Stimulated activated CD8-positive, alpha-beta memory T cell treated with anti-CD3 and anti-CD28 coated beads, Interleukin-4, amount 100 ng/mL, for 48 hours (primary cell): Measurements from ENCODE around the gene KCNIP1.

Experiments
- DNase-seq: peaks from one replicate; pipeline ENCODE4 v3.0.0-alpha.2; 2020

KCNIP1 gene

DNA sequence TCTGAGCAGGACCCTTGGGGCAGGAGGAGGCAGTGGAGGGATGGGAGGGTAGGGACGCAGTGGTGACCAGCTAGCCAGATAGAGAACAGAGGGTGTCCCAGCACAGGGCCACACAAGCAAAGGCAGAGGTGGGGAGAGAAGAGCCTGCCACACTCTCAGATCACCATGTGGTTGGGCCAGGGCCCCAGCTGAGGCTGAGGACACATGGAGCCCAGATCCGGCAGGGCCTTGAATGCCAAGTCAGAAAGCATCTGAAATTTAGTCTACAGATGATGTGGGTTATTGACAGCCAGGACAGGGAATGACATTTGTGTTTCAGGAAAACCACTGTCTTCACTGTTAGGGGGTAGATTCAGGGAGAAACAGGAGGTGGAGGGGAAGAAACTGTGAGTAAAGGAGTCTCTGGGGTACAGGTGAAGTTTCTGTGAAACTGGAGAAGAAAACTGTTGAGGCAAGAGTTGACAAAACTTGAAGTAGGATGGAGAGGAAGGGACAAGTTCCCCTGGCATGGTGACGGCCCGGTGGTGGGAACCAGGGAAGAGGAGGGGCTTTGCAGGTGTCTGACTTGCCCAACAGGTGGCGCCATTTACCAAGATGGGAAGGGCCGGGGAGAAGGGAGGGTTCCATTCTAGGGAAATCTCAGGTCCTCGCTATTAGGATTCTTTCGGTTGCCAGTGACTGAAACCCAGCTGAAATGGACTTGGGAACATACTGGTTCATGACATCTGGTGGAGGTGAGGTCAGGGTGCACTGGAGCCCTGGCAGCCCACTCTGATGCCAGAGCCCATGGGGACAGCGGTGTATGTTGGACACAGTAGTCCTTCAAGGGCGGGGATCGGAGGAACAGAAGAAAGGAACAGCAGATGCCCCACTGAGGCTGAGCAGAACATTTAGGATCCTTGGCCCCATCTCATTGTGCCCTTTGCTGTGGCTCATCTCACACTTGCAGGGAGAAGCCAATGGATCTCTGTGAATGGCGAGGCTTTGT, 100.1 kb downstream of the KCNIP1 start:
- peak; percentile 81 for DNase-seq

DNA sequence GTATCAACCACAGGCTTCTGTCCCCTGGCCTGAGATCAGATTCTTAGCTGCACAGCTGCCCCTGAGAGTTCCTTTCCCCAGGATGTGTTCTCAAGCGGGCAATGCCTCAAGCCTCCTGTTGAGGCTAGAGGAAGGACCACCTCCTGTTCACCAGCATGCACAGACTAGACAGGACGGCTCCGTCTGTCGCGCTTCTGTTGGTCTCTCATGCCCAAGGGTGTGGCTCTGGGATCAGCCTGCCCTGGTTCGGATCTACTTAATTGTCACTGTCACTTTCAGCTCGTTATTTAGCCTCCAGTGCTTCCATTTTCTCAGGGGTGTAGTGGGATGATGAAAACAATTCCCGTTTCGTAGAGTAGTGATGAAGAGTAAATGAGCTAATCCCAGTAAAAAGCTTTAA, 103.1 kb downstream of the KCNIP1 start:
- DNase-seq, result no peak

DNA sequence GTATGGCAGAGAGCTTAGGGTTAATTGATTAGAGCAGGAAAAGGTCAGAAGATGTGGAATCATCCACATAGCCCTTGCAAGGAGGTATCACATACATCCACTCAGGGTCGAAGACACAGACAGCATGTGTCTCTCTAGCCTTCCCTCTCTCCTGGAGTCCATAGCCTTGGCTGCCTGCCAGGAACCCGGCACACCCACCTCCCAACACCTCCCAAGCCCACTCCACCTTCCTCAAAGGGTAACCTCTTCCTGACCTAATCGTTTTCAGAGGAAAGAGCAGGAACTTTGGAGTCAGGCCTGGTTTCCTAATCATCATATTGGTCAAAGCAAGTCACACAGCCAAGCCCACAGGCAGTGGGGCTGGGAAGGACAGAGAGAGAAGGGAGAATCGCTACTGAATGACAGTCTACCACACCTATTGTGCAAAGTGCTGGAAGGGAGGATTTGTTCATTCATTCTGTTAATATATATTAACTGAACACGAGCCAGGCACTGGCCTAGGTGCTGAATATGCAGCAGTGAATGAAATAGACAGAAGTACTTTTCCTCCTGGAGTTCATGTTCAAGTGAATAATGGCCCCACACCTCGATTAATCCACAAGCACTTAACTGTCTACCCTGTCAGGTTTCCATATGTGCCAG, 107.8 kb downstream of the KCNIP1 start:
- no peak for DNase-seq

DNA sequence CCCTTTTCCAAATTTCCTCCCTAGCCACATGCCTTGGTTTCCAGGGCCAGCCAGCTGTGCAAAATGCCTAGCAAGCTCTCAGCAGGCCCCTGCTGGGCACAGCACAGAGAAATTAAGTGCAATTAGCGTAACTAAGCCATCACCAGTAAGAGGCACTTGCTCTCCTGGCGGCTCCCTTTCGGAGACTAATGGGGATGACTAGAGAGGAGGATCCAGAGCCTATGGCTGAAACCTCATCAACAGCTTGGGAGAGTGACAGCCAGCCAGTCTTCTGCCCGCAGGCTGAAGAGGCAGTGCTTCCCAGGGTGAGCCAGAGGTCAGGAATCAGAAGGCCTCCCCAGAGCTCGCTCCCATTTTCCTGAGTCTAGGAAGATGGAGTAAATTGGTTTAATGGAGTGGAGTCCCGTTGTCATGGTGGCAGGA, 108.4 kb downstream of the KCNIP1 start:
- no peak for DNase-seq

DNA sequence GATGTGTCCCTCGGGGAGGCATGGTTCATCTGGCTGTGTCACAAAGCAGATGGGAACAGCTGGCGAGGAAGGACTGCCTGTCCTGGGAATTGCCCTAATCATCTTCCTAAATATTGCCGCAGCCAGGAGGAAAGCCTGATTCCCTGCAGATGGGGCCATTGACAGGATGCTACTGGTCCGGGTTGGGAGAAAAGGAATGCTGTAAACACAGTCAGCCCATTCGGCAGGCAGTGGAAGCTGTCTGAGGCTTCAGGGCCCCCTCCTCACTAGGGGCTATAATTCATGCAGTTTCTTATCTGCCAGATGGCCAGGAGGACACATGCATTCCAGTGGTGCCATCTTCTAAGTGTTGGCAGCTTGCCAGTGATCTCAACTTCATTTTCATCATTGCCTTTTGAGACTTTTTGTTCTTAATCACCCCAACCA, 110.3 kb downstream of the KCNIP1 start:
- no peak for DNase-seq

DNA sequence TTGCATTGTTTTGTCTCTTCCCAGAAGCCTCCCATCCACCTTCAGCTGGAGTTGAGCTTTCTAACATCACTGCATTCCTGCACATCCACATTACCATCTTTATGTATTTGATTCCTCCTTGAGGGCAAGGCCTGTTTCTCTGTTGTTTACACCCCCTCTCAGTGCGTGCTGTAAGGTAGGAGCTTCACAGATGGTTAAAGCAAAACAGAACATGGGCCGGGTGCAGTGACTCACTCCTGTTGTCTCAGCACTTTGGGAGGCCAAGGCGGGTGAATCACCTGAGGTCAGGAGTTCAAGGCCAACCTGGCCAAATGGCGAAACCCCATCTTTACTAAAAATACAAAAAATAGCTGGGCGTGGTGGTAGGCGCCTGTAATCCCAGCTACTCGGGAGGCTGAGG, 110.9 kb downstream of the KCNIP1 start:
- no peak for DNase-seq

DNA sequence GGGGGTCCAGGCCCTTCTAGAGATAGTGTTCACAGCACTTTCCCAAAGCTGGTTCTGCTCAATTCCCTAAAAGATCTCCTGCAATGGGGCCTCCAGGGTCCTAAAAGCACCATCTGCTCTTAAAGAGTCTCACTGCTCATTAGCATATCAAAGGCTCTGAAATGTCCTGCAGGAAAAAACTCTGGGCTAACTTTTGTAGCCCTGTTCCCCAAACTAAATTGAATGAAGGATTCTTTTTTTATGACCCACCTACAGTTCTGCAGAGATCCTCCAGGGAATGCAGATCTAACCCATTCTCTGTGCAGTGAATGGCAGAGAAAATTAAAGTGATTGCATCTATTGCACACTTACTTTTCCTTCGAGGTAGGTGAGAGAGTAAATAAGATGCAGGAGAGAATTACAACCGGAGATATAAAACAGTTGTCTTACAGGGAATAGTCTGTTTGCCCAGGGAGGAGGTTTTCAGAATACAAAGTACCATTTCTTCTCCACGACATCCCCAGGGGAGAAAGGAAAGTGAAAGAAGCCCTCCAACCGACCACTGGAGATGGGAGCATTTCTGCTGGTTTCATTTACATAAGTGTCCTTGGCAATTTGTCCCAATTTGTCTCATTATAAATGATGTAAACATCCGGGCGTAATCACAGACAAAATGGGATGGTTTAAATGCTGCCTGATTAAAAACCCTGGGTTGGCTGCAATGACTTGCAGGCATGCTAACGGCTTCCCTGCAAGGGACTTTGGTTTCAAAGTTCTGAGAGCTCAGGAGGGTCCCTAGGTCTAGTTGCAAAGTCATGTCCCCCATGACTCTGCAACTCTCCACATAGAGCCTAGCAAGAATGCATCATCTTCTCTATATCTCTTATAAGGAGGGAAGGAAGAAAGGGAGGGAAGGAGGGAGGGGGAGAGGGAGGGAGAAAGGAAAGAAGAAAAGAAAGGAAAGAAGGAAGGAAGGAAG, 114.0 kb downstream of the KCNIP1 start:
- no peak for DNase-seq

DNA sequence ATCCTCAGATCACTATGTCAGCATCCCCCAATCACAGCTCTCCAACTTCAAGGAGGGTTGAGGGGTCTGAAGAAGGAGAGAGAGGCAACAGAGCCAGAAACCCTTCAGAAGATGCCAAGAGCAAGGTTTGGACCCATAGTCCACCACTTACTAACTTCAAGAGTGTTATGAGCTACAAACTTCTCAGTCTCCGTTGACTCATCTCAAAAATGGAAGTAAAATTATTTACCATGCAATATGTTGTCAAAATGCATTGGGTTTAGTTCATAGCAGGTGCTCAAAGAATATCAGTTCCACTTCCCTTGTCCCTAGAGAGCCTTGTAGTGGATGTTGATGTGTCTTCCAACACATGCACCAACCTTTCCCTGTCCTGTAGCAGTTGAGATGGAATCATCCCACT, 116.0 kb downstream of the KCNIP1 start:
- DNase-seq, result no peak

DNA sequence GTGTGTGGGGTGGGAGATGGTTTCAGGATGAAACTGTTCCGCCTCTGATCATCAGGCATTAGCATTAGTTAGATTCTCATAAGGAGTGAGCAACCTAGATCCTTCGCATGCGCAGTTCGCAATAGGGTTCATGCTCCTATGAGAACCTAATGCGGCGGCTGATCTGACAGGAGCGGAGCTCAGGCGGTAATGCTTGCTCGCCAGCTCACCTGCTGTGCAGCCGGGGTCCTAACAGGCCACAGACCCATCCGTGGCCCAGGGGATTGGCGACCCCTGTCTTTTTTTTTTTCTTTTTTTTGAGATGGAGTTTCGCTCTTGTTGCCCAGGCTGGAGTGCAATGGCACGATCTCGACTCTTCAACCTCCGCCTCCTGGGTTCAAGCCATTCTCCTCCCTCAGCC, 119.1 kb downstream of the KCNIP1 start:
- no peak for DNase-seq

DNA sequence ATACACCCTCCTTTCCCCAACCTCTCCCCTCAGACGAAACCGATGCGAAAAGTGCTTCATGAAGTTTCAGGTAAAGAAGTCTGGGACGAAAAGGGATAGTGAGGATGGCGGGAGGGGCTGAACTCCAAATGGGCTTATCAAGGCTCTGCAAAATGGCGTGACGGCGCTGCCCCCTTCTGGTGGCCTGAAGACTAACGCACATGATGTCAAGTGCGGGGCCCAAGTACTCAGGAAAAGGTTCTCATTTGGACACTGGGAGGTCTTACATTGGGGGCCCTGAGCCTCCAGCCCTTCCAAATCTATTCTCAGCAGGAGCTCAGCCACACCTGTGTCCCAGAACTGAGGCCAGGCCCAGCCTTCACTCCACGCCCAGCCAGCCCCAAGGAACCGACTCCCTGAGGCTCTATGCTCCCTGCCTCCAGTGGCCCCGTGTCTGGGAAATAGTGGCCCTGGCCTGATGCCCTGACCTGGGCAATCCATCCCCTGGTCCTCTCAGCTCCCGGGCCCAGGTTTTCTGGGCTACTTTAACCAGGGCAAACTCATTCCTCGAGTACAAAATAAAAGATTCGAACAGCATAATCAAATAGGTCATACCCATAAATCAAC, 119.9 kb downstream of the KCNIP1 start:
- peak; percentile 71 for DNase-seq

DNA sequence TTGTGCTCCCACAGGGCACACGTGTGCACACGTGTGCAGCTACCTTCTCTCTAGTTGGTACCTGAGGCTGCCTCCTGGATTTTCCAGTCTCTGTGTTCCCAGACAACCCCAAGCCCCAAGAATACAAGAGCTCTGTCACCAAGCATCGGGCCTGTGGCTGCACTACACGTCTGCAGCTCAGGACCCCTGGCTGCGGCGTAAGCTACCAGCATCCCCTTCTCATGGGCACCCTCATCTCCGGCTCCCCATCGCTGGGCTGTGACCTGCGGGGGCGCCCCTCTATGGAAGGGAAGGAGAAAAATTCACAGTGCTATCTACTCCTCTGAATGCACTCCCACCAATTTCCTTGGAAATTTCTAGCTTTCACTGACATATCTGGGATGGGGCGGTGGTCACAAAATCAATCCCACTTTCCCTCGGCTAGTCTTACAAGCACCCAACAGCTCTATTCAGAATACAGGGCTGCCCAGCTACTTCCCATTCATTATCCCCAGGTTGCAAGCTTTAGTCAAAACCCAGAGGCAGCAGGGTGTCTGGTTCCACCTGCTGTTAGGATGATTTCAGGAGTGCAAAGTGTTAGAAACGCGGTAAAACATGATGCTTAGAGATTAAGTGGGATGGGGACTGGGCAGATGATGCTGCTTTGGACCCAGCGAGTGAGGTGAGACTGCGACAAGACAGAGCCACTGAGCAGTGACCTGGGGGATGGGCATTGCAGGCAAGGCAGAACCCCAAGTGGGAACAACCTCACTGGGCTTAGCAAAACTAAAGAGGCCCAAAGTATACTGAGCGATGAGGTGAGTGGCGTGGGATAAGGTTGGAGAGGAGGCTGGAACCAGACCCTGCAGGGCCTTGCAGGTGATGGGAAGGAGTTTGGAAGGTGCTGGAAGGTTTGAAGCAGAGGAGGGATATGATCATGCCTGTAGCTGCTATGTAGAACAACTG, 121.7 kb downstream of the KCNIP1 start:
- DNase-seq, result no peak

DNA sequence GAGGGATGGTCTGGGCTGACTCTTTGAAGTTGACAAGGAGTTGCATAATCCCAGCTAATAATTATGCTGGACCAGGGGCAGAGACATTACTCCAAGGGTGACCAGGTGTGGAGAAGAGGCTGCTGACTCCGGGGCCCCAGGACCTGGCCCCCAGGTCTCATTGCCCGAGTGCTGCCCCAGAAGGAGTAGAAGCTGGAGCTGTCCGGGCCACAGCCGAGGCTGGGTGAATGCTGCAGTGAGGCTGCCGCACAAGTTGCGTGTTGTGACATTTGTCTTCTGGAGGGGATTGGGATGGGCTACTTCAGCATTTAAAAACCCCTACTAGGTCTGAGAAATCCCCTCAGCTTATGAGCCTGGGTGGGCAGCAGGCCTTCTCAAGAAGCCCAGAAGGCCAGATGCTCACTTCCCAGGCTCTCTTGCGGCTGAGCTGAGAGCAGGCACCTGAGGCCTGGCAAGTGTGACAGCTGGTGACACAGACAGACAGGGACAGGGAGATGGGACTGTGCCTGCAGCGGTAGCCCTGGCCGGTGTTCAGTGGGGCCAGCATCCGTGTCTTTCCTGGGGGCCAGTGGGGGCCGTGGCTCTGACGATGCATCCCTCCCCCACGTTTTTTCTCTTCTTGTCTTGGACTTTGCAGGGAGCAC, 122.8 kb downstream of the KCNIP1 start:
- no peak for DNase-seq

DNA sequence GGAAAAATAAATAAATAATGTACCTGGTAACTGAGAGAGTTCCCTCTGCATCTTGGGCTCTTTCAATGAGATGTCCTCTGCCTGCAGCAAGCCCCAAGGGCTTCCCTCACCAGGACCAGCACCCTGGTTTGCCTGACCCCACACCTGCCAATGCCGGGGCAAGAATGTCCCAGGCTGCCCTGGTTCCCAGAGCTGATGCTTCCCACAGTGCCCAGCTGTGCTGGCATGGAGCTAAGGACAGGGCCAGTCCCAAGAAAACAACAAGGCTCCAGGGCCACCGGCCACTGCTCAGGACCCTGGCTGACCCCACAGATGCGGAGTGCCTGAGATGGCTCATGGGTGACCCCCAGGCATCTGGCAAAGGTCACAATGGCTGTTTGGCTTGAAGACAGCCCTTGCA, 123.5 kb downstream of the KCNIP1 start:
- DNase-seq, result no peak

DNA sequence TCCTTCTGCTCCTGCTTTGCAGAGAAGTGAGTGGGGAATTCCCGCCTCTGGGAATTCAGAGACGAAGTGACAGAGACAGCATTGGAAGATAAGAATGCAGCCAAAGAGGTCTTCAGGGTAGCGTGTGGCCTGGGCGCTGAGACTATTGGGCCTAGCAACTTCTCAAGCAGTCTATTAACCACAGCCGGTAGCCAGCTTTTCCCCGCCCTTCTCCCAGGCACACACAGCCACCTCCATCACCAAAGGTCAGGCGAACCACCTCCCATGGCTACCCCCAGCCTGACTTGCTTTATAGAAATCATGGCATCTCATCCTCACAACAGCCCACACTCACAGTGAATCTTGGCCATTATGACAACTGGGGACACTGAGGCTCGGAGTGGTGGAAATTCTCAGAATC, 124.2 kb downstream of the KCNIP1 start:
- DNase-seq, result no peak

DNA sequence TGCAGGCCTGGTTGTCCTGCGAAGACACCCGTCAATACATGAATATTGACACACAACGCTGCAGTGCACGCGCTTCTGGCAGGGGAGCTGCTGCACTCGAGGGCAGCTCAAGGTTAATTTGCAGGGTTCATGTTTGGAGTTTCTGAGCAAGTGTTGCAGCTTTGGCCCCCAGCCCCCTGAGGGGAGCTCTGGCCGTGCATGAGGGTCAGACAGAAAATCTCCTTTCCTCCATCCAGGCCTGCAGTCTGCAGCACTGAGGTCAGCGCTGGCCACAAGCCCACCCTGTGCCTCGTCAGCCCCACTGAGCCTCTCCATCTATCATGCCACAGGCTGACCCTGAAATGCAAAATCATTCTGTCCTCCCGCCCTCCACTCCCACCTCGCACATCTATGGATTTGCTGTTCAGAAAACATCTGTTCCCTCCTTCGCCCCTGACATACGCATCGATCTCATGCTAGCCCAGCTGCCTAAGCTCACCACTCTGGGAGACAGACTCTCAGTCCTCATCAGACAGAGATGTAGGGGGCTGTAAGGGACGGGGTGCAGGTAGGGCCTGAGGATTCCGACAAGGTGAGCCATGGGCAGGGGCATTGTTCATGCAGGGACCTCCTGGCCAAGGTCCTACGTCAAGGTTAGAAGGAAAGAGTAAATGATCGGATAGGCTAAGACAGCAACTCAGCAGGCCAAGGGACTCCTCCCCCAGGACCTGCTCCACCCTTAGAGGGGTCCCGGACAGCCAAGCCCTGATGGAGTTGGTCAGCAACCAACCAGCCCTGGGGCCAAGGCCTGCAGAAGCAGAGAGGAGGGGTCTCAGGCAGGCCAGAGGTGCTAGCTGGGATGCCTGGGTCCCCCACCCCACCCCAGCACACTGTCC, 125.1 kb downstream of the KCNIP1 start:
- no peak for DNase-seq

DNA sequence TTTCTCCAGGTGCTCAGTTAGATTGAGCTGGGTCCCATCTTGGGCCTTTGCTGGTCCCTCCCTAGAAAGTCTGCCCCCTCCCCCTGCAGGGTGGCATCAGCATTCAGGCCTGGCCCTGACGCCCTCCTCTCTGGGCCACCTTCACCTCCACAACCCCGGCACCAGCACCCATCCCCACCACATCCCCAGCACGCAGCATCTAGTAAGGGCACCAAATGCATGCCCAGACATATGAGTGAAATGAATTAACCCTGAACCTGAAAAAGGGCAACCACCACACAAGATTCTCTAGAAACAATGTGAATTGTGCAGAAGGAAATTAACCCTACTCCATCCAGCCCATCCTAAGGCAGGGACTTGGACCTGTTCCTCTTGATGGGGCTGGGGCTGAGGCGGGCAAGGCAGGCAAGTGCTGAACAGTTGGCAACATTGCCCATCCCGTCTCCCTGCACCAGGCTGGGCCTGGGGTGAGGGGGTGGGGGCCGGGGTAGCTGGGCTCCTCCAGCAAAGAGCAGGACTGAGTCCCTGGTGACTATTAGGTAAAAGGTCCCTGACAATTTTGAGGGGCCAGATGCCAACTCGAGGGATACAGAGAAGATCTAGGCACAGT, 125.9 kb downstream of the KCNIP1 start:
- no peak for DNase-seq

DNA sequence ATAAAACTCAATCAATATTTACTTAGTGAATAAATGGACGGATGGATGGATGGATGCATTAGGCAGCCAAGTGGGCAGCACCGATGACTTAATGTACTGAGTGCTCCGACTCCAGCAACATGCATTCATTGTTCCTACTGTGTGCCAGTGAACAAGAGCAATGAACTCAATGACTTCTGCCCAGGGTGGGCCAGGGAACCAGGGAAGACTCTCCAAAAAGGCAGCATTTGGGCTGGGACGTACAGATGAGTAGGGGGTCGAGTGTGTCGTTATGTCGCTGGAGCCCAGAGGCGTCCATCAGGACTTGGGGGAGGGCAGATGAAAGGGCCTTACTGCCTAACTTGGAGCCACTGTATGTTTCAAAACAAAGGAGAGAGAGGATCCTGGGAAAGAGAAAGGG, 126.4 kb downstream of the KCNIP1 start:
- DNase-seq, result no peak

DNA sequence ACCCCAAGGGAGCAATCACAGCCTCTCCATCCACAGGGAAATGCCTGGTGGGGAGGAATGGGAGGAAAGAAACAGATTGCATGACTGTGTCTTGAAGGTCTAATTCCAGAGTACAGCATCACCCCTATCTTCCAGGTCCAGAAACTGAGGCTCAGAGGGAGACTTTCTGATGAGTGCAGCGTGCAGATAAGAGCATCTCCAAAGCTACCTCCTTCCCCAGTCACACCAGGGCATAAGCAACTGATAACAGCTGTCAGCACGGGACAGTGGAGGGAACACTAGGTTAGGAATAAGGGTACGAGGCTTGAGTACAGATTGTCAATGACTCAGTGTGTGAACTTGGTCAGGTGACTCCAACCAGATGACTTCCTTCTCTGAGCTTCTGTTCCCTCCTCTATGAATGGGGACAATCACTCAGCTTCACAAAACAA, 126.9 kb downstream of the KCNIP1 start:
- no peak for DNase-seq

DNA sequence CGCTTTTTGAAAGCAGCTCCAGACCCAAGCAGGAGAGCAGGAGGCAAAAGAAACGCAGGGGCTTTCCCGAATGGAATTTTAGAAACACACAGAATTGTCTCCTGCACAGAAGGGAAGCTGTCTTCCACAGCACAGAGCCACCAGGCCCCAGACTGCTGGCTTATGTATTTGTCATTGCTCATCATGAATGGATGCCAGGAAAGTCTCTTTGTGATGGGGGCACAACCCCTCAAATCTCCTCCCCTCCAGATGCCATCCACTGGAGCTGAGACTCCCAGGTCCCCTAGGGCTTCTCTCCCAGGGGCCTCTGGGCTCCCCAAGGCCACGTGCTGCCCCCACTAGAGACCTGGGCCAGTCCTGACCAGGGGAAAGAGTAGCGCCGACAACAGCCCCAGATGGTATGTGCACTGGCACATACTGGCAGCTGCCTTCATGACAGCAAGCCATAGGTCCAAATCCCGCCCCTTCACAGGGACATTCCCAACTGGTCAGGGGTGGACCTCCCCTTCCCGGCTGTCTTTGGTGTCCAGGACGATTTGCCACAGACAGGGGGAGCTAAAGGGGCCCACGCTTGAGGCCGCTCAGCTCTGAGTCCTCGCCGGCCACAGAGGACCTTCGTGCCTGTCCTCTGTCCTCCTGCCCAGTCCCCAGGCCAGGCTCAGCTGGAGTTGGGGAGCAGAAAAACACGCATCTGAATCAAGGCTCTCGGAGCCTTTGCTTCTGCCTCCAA, 127.8 kb downstream of the KCNIP1 start:
- no peak for DNase-seq
